Activated CD4-positive, alpha-beta T cell treated with anti-CD3 and anti-CD28 coated beads, Interleukin-2, amount 50 U/mL, for 4 hours (primary cell): ENCODE results near the gene METTL9.
"Not testable (repeated sequence)": the region's sequence is repeated elsewhere in the genome, so short reads cannot be mapped to it uniquely, and the experiment has no call there.

ENCODE experiments used
- DNase-seq, 2 experiments: peaks; one replicate each; pipeline ENCODE4 v3.0.0-alpha.2; 2020

The METTL9 gene

DNA sequence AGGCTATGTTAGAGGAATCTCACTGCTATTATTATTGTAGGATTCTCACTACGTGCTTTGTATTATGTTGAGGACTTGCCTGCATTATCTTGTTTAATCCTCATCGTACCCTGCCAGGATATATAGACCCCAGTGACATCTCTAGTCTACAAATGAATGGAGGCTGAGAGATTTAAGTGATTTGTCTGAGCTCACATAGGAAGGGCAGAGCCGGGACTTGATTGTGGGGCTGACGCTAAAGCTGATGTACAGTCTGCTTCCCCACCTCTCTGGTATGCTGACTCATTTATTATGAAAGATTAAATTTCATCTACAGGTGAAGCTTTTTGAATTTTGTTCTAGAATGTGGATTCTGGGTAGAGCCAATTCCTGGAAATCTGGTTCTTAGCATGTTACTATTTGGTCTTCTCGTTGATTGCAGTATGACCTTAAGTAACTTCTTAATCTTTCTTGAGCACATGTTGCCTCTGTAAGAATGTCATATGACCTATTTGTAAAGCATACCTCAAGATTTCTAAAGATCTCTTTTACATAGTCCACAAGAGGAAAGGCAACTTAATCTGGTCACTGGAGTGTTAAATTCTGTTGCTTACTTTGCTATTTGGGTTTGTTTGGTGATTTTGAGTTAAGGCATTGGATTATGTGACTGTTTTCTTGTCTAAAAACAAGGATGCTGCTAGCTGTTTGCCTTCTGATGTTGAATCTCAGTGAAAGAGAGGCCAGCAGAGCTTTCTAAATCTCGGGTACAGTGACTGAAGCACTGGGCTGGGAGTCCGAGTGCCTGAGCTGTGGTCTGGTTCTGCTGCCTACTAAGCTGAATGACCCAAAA lies 12.4 kb downstream of the METTL9 start:
- DNase-seq: peak in 1 of 2 experiments; percentile 15

DNA sequence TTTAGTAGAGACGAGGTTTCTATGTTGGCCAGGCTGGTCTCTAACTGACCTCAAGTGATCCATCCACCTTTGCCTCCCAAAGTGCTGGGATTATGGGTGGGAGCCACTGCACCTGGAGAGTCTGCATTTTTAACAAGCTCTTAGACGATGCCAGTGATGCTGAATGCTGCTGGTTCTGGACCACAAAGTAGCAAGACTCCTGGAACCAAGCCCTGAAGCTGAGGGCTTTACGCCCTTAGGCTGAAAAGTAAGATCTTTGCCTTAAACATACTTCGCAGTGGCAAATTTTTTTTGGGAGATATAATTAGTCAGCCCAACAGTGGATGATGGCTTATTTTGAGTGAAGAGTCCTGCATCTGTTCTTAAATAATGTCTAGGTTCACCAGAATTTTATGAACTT lies 14.0 kb downstream of the METTL9 start:
- no peak for DNase-seq

DNA sequence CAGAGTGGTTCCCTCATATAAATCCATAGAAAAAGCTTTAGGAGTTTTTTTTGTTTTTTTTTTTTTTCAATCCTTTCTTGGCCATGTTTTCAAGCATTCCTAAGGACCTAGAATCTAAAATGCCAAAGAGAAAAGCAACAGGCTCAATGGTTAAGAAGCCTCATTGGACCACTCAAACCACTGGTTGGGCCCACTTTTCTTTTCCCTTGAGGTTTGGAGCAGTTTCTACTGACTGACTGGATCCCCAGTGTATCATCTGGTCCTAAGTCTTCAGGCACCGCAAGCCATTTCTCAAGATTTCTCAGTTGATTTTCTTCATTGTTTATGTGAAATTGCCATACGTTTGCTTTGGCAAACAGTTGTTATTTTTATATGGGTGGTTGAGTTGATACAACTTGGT lies 14.4 kb downstream of the METTL9 start:
- DNase-seq: no peak

DNA sequence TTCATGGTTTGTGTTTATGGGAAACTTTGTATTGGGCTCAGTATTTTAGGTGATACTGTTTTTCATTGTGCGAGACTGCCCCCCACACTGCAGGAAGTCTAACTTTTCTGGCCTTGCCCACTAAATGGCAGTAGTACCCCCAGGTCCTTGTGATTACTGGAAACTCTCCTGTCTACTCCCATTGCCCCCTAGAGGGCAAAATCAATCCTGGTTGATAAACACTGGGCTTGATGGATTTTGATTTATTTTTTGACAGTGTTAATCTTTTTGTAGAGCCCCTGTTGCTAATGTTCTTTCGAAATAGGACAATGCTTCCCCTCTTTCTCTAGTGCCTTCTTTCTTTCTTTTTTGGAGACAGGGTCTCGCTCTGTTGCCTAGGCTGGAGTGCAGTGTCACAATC lies 15.5 kb downstream of the METTL9 start:
- no peak for DNase-seq

DNA sequence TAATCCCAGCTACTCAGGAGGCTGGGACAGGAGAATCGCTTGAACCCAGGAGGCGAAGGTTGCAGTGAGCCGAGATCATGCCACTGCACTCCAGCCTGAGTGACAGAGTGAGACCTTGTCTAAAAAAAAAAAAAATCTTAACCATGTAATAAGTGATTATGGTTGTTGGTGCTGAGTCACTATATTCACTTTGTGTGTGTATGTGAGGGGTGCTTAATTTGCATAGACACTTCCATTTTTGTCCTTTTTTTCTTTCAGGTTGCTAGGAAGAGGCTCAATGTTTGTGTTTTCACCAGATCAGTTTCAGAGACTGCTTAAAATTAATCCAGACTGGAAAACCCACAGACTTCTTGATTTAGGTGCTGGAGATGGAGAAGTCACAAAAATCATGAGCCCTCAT lies 18.2 kb downstream of the METTL9 start:
- DNase-seq: no peak

DNA sequence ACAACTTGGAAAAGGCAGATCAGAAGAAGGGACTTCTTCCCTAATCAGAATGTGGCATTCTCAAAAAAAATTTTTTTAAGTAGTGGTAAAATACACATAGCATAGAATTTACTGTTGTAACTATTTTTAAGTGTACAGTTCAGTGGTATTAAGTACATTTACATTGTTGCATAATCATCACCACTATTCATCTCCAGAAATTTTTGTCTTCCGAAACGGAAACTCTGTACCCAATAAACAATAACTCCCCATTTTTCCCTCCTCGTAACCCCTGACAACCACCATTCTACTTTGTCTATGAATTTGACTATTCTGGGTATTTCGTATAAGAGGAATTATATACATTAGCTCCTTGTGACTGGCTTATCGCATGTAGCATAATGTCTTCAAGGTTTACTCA lies 18.9 kb downstream of the METTL9 start:
- DNase-seq: no peak

DNA sequence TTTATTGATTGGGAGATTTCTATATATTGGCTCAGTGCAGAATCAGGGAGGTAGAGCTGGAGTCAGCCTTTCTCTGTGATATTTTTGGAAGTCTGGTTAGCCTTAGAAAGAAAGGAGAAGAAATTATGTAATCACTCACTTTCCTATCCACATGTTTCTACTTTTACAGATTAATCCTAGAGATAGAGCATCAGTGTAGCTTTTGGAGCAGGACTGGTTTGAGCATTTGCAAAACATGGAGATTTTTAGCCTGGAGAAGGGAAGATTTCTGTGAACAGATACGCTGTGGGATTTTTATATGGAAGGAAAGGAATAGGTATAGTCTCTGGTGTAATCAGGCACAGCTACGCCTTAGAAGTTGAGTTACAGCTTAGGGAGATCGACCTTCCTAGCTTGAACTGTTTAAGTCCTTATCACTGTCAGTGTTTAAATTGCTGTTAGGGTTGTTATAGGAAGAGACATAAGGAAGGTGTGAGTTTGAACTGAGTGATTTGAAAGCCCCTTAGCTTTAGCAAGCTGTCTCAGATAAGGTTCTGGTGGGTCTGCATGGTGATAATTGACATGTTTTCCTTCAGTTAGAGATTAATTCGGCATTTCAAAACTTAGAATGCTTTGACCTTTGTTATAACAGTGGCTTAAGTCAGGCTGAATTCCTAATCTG lies 20.5 kb downstream of the METTL9 start:
- DNase-seq: no peak

DNA sequence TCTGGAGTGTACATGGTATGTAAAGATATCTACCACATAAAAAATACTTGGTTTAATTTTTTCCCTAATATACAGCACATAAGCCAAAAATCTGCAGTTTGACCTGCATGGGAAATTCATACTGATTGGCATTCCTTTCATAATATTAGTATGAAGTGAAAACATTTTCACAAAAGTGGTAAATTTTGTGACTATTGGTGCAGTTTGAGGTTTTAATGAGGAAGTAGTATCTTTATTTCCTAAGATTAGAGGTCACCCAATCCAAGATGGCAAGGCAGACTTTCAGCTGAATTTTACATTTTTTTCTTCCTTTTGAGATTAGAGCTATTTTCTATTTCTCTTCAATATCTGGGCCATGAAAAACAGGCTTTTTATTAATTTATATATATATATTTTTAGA lies 21.2 kb downstream of the METTL9 start:
- no peak for DNase-seq

DNA sequence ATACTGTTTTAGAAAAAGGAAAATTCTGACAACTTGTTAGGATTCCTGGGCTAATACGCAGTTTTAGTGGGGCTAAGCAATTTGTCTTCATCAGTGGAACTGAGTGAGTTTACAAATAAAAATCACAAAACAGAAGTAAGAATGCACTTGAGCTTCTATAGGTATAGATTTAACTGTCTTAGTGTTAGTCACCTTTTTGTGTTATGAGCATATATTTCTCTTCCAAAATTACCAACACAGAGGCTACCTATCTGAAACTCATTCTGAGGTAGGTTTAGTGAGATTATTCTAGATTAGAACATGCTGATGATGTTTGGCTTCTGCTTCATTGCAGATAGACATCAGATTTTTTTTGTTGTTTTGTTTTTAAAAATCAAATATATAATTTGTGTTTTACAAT lies 23.2 kb downstream of the METTL9 start:
- no peak for DNase-seq

DNA sequence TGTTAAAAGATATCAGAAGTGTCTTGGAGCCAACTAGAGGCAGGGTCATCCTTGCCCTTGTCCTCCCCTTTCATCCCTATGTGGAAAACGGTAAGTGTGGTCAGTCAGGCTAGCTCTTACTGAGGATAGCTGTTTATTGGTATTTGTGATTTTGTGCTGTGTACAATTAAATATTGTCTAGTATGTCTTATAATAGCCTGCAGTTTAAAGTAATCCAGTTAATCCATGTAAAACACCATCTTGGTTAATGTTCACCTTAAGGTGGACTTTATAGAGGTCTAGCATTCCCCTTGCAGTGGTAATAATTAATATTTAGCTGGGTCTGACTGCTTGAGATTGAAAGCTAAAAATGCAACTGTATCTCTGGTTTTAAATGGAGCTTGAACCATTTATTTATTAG lies 25.6 kb downstream of the METTL9 start:
- DNase-seq: no peak

DNA sequence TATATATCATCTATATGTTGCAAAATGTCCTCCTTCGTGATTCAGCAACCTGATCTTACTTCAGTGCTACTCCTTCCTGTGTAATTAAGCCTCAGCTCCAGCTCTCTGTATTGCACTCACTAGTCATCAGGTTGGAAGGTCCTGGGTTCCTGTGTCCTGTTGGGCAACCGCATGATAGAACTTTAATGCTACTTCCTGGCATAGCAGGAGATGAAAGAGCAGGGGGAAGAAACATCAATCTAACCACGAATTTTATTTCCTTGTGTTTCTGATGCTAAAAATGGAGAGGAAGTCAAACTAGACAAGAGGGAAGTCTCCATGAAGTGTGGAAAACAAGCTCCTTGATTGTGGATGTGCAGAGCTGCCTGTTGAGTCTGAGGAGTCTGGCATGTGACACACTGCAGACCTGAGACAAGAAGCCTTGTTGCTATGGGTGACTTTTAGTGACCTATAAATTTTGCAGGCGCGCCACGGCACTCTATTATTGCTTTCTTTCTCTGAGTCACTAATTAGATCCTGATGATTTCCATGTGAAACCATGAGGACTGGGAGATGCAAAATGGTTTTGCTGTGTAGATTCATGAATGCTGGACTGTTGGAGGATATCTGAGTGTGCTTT lies 27.4 kb downstream of the METTL9 start:
- no peak for DNase-seq

DNA sequence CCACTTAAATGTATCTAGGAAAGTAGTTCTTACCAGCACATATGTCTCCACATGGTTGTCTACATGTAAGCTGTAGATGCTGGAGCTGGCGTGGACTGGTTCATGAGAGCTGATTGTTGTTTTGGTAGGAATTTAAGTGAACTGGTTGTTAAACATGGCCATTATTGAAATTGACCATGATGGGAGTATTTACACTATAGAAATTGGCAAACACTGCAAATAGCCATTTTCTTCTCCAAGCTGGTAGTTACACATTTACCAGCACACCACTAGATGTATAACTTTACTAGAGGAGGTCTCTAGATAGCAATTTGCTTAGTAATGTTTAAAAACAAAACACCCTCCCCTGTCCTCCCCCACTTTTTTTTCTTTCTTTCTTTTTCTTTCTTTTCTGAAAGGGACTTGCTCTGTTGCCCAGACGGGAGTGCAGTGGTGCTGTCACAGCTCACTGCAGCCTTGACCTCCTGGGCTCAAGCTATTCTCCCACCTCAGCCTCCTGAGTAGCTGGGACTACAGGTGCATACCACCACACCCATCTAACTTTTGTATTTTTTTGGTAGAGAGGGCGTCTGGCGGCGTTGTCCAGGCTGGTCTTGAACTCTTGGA lies 28.8 kb downstream of the METTL9 start:
- no peak for DNase-seq

DNA sequence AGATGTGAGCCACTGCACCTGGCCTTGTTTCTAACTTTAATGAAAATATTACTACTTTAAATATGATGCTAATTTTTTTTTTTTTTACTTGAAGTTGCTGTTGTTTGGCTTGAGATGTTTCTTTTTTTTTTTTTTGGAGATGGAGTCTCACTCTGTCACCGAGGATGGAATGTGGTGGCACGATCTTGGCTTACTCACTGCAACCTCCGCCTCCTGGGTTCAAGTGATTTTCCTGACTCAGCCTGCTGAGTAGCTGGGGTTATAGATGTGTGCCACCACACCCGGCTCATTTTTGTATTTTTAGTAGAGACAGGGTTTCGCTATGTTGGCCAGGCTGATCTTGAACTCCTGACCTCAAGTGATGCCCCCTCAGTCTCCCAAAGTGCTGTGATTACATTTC lies 29.4 kb downstream of the METTL9 start:
- no peak for DNase-seq

DNA sequence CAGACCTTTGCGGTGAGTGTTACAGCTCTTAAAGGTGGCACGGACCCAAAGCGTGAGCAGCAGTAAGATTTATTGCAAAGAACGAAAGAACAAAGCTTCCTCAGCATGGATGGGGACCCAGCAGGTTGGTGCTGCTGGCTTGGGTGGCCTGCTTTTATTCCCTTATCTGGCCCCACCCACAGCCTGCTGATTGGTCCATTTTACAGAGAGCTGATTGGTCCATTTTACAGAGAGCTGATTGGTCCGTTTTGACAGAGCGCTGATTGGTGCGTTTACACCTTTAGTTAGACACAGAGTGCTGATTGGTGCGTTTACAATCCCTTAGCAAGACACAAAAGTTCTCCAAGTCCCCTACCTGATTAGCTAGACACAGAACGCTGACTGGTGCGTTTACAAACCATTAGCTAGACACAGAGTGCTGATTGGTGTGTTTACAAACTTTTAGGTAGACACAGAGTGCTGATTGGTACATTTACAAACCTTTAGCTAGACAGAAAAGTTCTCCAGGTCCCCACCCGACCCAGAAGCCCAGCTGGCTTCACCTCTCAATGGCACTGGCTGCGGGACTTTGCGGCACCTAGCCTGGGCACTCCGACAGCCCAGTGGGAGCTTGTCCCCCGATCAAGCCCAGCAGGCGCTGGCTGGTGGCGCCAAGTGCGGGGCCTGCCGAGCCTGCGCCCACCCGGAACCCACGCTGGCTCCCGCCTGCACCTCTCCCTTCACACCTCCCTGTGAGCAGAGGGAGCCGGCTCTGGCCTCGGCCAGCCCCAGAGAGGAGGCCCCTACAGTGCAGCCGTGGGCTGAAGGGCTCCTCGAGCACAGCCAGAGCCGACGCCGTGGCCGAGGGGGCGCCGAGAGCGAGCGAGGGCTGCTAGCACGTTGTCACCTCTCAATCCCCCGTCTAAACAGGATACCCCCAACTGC lies 30.5 kb downstream of the METTL9 start:
- DNase-seq: not testable (repeated sequence)

DNA sequence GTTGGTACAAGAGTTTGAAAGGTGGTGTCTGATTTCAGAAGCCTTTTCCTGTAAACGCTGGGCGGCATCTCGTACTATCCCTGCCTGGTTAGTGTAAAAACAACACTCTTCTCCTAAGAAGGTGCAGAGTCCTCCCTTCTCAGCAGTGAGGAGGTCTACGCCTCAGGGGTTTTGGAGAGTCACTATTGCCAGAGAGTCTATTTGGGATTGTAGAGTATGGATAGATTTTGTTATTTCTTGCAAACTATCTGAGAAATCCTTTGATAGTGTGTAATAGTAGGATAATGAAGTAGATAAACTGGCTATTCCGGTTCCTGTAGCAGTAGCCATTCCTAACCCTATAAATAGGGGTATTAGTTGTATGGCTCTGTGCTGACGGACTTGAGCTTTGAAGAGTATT lies 31.5 kb downstream of the METTL9 start:
- not testable (repeated sequence) for DNase-seq

DNA sequence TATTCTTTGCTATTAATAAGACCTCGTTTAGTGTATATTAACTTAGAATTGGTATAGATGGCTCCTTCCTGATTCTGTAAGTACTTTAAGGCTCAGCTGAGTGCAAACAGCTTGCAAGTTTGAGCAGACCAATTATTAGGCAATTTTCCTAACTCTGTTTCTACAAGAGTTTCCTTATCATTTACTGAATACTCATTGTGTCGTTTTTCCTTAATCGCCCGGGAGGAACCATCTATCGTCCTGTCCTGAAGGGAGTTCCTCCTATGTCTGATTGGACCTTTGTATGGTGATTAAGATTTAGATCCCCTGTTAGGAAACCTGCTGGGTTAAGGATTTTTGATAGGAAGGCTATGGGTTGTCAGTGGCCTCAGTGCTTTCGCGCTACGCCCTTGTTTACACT lies 32.0 kb downstream of the METTL9 start:
- not testable (repeated sequence) for DNase-seq

DNA sequence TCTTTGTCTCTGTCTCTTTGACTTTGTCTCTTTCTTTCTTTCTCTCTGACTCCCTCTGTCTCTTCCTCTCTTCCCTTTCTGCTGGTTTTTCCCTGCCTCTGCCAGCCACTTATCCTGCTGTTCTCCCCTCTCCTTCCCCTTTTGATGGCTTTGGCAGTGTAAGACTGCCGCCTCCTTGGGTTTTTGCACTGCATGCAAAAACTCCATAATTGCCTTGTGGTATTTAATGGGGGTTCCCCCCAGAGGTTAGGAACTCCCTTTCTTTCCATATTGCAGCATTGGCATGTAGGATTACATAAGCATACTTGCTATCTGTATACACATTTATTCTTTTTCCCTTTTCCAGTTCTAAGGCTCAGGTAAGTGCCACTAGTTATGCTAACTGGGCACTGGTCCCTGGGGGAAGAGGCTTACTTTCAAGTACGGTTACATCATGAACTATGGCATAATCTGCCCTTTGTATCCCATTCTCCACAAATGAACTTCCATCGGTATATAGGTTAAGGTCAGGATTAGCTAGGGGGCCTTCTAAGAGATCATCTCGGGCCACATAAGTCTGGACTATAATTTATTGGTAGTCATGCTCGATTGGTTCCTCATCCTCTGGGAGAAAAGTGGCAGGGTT lies 32.7 kb downstream of the METTL9 start:
- not testable (repeated sequence) for DNase-seq

DNA sequence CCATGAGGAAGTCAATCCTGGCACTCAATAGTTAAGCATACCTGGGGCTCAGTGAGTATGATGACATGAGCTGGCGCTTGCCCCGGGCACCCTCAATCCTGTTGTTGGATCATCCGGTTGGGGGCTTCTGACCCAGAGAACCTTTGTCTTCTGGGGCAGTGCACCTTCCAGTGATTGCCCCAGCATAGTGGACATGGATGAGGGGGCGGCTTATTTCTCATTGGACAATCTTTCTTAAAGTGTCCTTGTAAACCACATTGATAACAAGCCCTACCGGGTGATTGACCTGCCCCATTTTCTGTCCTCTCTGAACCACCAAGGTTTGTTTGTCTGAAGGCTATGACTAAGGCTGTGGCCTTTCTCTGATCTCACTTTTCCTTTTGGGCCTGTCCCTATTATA lies 34.8 kb downstream of the METTL9 start:
- no peak for DNase-seq

DNA sequence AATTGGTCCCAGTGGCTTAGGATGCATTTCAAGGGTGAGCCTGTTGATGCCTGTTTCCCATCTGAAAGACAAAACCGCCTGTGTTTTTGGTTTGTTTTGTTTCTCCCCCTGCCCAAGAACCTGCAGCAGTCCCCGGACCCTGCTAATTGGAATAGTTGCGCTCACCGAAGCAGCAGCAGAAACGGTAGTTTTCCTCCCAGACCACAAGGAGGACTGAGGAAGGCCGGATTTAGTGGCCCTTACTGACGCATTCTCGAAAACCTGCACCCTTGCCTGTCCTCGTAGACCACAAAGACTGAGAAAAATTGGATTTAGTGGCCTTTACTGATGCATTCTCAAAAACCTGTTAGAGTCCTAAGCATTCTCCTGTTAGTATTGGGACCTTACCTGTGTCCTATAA lies 36.3 kb downstream of the METTL9 start:
- DNase-seq: not testable (repeated sequence)

DNA sequence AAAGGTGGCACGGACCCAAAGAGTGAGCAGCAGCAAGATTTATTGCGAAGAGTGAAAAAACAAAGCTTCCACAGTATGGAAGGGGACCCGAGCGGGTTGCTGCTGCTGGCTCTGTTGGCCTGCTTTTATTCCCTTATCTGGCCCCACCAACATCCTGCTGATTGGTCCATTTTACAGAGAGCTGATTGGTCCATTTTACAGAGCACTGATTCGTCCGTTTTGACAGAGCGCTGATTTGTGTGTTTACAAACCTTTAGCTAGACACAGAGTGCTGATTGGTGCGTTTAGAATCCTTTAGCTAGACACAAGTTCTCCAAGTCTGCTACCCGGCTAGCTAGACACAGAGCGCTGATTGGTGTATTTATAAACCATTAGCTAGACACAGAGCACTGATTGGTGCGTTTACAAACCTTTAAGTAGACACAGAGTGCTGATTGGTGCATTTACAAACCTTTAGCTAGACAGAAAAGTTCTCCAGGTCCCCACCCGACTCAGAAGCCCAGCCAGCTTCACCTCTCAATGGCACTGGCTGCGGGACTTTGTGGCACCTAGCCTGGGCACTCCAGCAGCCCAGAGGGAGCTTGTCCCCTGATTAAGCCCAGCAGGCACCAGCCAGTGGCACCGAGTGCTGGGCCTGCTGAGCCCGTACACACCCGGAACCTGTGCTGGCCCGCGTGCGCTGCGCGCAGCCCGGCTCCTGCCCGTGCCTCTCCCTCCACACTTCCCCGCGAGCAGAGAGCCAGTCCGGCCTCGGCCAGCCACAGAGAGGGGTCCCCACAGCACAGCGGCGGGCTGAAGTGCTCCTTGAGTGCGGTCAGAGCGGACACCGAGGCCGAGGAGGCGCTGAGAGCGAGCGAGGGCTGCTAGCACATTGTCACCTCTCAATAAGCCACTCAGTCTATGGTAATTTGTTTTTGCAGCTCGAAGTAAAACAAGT lies 37.9 kb downstream of the METTL9 start:
- no peak for DNase-seq

DNA sequence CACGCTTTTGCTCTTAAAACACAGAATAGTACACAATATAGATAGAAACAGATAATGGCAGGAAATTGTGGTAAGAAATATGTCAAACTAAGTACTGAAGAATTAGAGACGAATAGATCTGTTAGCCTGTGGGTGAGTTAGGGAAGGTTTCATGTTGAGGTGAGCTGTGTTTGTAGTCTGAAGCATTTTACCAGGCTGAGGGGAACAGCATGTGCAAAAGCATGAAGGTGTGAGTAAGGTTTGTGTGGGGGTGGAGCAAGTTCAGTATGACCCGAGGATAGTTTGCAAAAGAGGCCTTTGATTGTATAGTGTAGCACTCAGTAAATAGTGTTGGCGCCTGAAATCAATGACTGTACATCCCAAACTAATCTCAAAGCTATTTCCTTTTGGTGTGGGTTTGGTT lies 39.2 kb downstream of the METTL9 start:
- no peak for DNase-seq
